Peyer's patch (tissue), 4 donors: ENCODE results near the gene PPM1D.

ENCODE experiments used
- POLR2A ChIP-seq, 2 donors: fragments of 450-650 bp; IDR thresholded peaks; one replicate each; pipeline ENCODE4 v1.5.1; 2017; ENCODE audit warnings: antibody characterized with exemption in 2 of 2, mild to moderate bottlenecking in 2 of 2, moderate library complexity in 2 of 2
- TF ChIP-seq, protein P1 (sequence below), 6 experiments: fragments of 450-650 bp in 4 of 6; fragments of 200-600 bp in 2 of 6; sonication (generic) in 1 of 6; IDR thresholded peaks; one replicate each; pipeline ENCODE4 v1.5.1; 2017 to 2019; ENCODE audit warnings: antibody characterized with exemption in 6 of 6, mild to moderate bottlenecking in 3 of 6, moderate library complexity in 1 of 6

- TF ChIP-seq, protein P1, sequence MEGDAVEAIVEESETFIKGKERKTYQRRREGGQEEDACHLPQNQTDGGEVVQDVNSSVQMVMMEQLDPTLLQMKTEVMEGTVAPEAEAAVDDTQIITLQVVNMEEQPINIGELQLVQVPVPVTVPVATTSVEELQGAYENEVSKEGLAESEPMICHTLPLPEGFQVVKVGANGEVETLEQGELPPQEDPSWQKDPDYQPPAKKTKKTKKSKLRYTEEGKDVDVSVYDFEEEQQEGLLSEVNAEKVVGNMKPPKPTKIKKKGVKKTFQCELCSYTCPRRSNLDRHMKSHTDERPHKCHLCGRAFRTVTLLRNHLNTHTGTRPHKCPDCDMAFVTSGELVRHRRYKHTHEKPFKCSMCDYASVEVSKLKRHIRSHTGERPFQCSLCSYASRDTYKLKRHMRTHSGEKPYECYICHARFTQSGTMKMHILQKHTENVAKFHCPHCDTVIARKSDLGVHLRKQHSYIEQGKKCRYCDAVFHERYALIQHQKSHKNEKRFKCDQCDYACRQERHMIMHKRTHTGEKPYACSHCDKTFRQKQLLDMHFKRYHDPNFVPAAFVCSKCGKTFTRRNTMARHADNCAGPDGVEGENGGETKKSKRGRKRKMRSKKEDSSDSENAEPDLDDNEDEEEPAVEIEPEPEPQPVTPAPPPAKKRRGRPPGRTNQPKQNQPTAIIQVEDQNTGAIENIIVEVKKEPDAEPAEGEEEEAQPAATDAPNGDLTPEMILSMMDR (IDR thresholded peaks at IDR 0.05) = no peak
- no peak for TF ChIP-seq POLR2A (IDR thresholded peaks at IDR 0.05)
Observed at GRCh38 chr17:60602385-60602742, 2.4 kb downstream of the PPM1D start.
